HCT116 (cell line): ENCODE results near the gene BLTP3B. TPM values are rescaled to one million over a fixed set of nuclear protein-coding genes. Genes with fewer than 3 reads are reported as not detected.

Experiments
- ATAC-seq: fragments of 200-7000 bp; cut with Tn5 transposase; 2 replicates; pipeline ENCODE4 v1.9.1; 2020; ENCODE audit warnings: mild to moderate bottlenecking, moderate library complexity
- BruUV-seq: library from RNA; stranded (reverse); fragments of 400-500 nt; replicated peaks from 2 replicates; lab custom pipeline; 2021; lab: Mats Ljungman, UMichigan
- CTCF ChIA-PET: fragments of 300-600 bp; sonication (Branson Sonifier 250); formaldehyde crosslinking; loops from one replicate; lab custom pipeline; 2021; ENCODE audit warnings: antibody characterized with exemption; lab: Charles Lee
- POLR2A ChIA-PET: fragments of 300-600, 350-600 bp; sonication (Branson Sonifier 250); formaldehyde crosslinking; loops from one replicate; lab custom pipeline; 2021; ENCODE audit warnings: antibody characterized with exemption; lab: Charles Lee
- RAD21 ChIA-PET, 2 experiments: fragments of 300-600 bp; sonication (Branson Sonifier 250); formaldehyde crosslinking; loops; one replicate each; lab custom pipeline; 2023; ENCODE audit warnings: low total read pairs in 2 of 2; ENCODE audit not compliant: uncharacterized antibody in 2 of 2, unreplicated experiment in 2 of 2, low non-redundant PET in 1 of 2; lab: Charles Lee
- DNase-seq: peaks from one replicate; pipeline ENCODE4 v3.0.0-alpha.2; 2010; ENCODE audit warnings: low read depth, low spot score
- H2AFZ ChIP-seq: fragments of 200-600 bp; shearing (Covaris generic), sonication (generic); 2 replicates; pipeline ENCODE4 v1.6.1; 2017; ENCODE audit warnings: low read depth, mixed run types, mixed read lengths, antibody characterized with exemption, low read length; ENCODE audit not compliant: poor library complexity, severe bottlenecking
- H3K27ac ChIP-seq: 2 replicates; pipeline ENCODE4 v1.5.1; 2012; ENCODE audit warnings: low read depth, low read length
- H3K27me3 ChIP-seq: fragments of 200-600 bp; sonication (generic); 2 replicates; pipeline ENCODE4 v1.6.1; 2016; ENCODE audit warnings: mixed run types, low read length, mixed read lengths; ENCODE audit not compliant: insufficient read depth
- H3K36me3 ChIP-seq, 2 experiments: fragments of 200-500 bp in 1 of 2; fragments of 200-600 bp in 1 of 2; sonication (Bioruptor generic) in 1 of 2; sonication (generic) in 1 of 2; 2 replicates each; pipeline versions ENCODE4 v1.5.1 to v1.6.1; 2014 to 2016; ENCODE audit warnings: low read length in 2 of 2, inconsistent platforms in 1 of 2, mixed read lengths in 1 of 2, mixed run types in 1 of 2; ENCODE audit not compliant: insufficient read depth in 2 of 2, control insufficient read depth in 1 of 2
- H3K4me1 ChIP-seq, 2 experiments: fragments of 200-600 bp in 1 of 2; sonication (generic) in 1 of 2; 2 replicates each; pipeline versions ENCODE4 v1.5.1 to v1.6.1; 2012 to 2017; ENCODE audit warnings: low read length in 2 of 2, inconsistent platforms in 1 of 2, mild to moderate bottlenecking in 1 of 2, mixed read lengths in 1 of 2, mixed run types in 1 of 2, moderate library complexity in 1 of 2; ENCODE audit not compliant: insufficient read depth in 2 of 2, control insufficient read depth in 1 of 2
- H3K4me2 ChIP-seq: fragments of 200-600 bp; sonication (generic); 2 replicates; pipeline ENCODE4 v1.6.1; 2017; ENCODE audit warnings: mixed run types, low read length, mixed read lengths
- H3K4me3 ChIP-seq, 2 experiments: fragments of 200-600 bp in 1 of 2; sonication (generic) in 1 of 2; replicated peaks in 1 of 2; 2 replicates each; pipeline ENCODE4 v1.5.1; 2011 to 2016; ENCODE audit warnings: low read length in 2 of 2, control low read depth in 1 of 2, low read depth in 1 of 2, mild to moderate bottlenecking in 1 of 2, mixed read lengths in 1 of 2, mixed run types in 1 of 2
- H3K79me2 ChIP-seq: fragments of 200-600 bp; sonication (generic); 2 replicates; pipeline ENCODE4 v1.6.1; 2017; ENCODE audit warnings: mild to moderate bottlenecking, mixed run types, low read length, moderate library complexity, mixed read lengths; ENCODE audit not compliant: insufficient read depth
- H3K9ac ChIP-seq: fragments of 200-600 bp; sonication (generic); 2 replicates; pipeline ENCODE4 v1.6.1; 2016; ENCODE audit warnings: low read length, mixed read lengths
- H3K9me2 ChIP-seq: fragments of 200-600 bp; sonication (generic), shearing (Covaris generic); 2 replicates; pipeline ENCODE4 v1.6.1; 2017; ENCODE audit warnings: mixed run types, mild to moderate bottlenecking, moderate library complexity; ENCODE audit not compliant: insufficient read depth
- H3K9me3 ChIP-seq, 2 experiments: fragments of 200-500 bp in 1 of 2; fragments of 200-600 bp in 1 of 2; sonication (Bioruptor generic) in 1 of 2; sonication (generic) in 1 of 2; 2 replicates each; pipeline ENCODE4 v1.6.1; 2014 to 2017; ENCODE audit warnings: low read length in 2 of 2, mixed read lengths in 2 of 2, inconsistent platforms in 1 of 2, low read depth in 1 of 2, mild to moderate bottlenecking in 1 of 2, mixed run types in 1 of 2, moderate library complexity in 1 of 2; ENCODE audit not compliant: control insufficient read depth in 1 of 2, insufficient read depth in 1 of 2
- H4K20me1 ChIP-seq: fragments of 200-600 bp; sonication (generic), shearing (Covaris generic); 2 replicates; pipeline ENCODE4 v1.6.1; 2017; ENCODE audit warnings: mixed run types, mild to moderate bottlenecking, moderate library complexity; ENCODE audit not compliant: insufficient read depth
- ATF3 ChIP-seq: IDR thresholded peaks from 2 replicates; pipeline ENCODE4 v1.6.1; 2012
- CEBPB ChIP-seq: IDR thresholded peaks from 2 replicates; pipeline ENCODE4 v1.6.1; 2012; ENCODE audit warnings: low read depth
- CTCF ChIP-seq, 3 experiments: fragments of 200-600 bp in 1 of 3; sonication (generic) in 1 of 3; IDR thresholded peaks in 2 of 3; conservative IDR thresholded peaks in 1 of 3; 2 replicates each; pipeline ENCODE4 v1.5.1; 2012 to 2017; ENCODE audit warnings: low read depth in 2 of 3, low read length in 2 of 3, antibody characterized with exemption in 1 of 3, borderline replicate concordance in 1 of 3, control low read depth in 1 of 3, mild to moderate bottlenecking in 1 of 3, mixed read lengths in 1 of 3, mixed run types in 1 of 3, moderate library complexity in 1 of 3; ENCODE audit not compliant: insufficient read depth in 1 of 3
- FOSL1 ChIP-seq: IDR thresholded peaks from 2 replicates; pipeline ENCODE4 v1.6.1; 2012; ENCODE audit warnings: low read depth
- JUND ChIP-seq: IDR thresholded peaks from 2 replicates; pipeline ENCODE4 v1.6.1; 2012
- POLR2AphosphoS5 ChIP-seq: IDR thresholded peaks from 2 replicates; pipeline ENCODE4 v1.6.1; 2011; ENCODE audit warnings: mild to moderate bottlenecking, low read depth, low read length, moderate library complexity
- RAD21 ChIP-seq: IDR thresholded peaks from 2 replicates; pipeline ENCODE4 v1.6.1; 2012; ENCODE audit warnings: low read depth, mild to moderate bottlenecking
- SIN3A ChIP-seq: IDR thresholded peaks from 2 replicates; pipeline ENCODE4 v1.6.1; 2012; ENCODE audit warnings: low read depth
- SP1 ChIP-seq: IDR thresholded peaks from 2 replicates; pipeline ENCODE4 v1.6.1; 2012; ENCODE audit warnings: low read depth
- SRF ChIP-seq: IDR thresholded peaks from 2 replicates; pipeline ENCODE4 v1.6.1; 2012; ENCODE audit warnings: low read depth
- ZFX ChIP-seq: fragments of 450-650 bp; IDR thresholded peaks from 2 replicates; pipeline ENCODE4 v1.6.1; 2017
- intact Hi-C: fragments of 100-400 bp; cut with micrococcal nuclease; formaldehyde crosslinking; loops from 2 replicates; pipeline ENCODE4 v1.10.0; 2022
- total RNA-seq: library from RNA; stranded (reverse); gene quantifications from one replicate; pipeline ENCODE4 v1.2.1, GENCODE V29; 2021; ENCODE audit not compliant: unreplicated experiment

Gene BLTP3B
- total RNA-seq, 1 experiment from 2014 or later, result 24.5 TPM

GRCh38 chr12:100151769-100152168, 9.1 kb upstream of the BLTP3B start:
- Histone ChIP-seq H2AFZ (no peak overlapping the region), H3K4me1 (no peaks in the 10 kb centered on the region), H3K27me3 (no peaks in the 10 kb centered on the region), H3K9me3 (no peaks in the 10 kb centered on the region), H3K9ac (no peak overlapping the region), H3K27ac (no peak overlapping the region), H3K4me3 (no peak overlapping the region), H3K36me3 (no peaks in the 10 kb centered on the region), H3K4me2 (no peak overlapping the region), H3K9me2 (no peaks in the 10 kb centered on the region), H4K20me1 (no peaks in the 10 kb centered on the region), H3K79me2 (no peaks in the 10 kb centered on the region)
- ChIA-PET RAD21 (no interaction called here), POLR2A (no interaction called here), CTCF (no interaction called here)
- no TSS peak for BruUV-seq
- intact Hi-C loops, result no loop called here
- TF ChIP-seq RAD21 (no peak), JUND (no peak), SP1 (no peak), SRF (no peak), ZFX (no peak), ATF3 (no peak), CTCF (IDR thresholded peaks at IDR 0.05 in 2 of 3, conservative IDR thresholded peaks at IDR 0.05 in 1 of 3; ENCODE audit: borderline replicate concordance in 1 of 3, insufficient read depth in 1 of 3, low read depth in 2 of 3, low read length in 2 of 3) (no peak), POLR2AphosphoS5 (no peak)
- ATAC-seq (no peak), DNase-seq (no peak)

DNA sequence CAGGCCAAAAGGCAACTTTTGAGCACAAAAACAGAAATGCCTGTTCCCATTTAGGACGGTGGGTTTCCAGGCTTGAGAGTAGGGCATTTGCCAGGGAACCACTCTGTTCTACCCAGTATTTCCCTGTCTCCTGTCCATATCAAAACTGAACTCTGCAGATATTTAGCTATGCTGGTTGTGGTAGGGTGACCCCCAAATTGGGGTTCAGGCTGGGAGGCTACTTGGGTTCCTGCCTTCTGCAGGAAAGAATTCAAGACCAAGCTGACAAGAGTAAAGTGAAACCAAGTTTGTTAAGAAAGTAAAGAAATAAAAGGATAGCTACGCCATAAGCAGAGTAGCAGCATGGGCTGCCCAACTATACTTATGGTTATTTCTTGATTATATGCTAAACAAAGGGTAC, 3.6 kb upstream of the BLTP3B start:
- DNase-seq (no peak), ATAC-seq (no peak)
- H2AFZ ChIP-seq, result no peak overlapping the region
- no peak overlapping the region for H3K9ac ChIP-seq
- BruUV-seq, result no TSS peak
- no peak overlapping the region for H3K27ac ChIP-seq
- no peak overlapping the region for H3K4me3 ChIP-seq
- peaks cover 4 to 16% of the 10 kb centered on the region in 2 experiments; a peak in 3 of 4 replicates for H3K4me1 ChIP-seq
- POLR2A ChIA-PET, result no interaction called here
- no peaks in the 10 kb centered on the region for H3K36me3 ChIP-seq
- H3K27me3 ChIP-seq, result no peaks in the 10 kb centered on the region
- no peaks in the 10 kb centered on the region for H4K20me1 ChIP-seq
- RAD21 ChIA-PET, result no interaction called here
- CTCF ChIA-PET, result interaction anchor here (1.0 kb wide), 1 partner anchor 8 kb away, joined by 4 read pairs; no protein-coding TSS in a partner anchor
- no peaks in the 10 kb centered on the region for H3K9me3 ChIP-seq
- intact Hi-C loops, result no loop called here
- H3K4me2 ChIP-seq, result no peak overlapping the region
- H3K79me2 ChIP-seq, result peaks cover 8% of the 10 kb centered on the region
- TF ChIP-seq FOSL1, result no peak
- TF ChIP-seq ZFX, result no peak
- no peak for TF ChIP-seq SRF
- TF ChIP-seq CTCF (IDR thresholded peaks at IDR 0.05 in 2 of 3, conservative IDR thresholded peaks at IDR 0.05 in 1 of 3; ENCODE audit: borderline replicate concordance in 1 of 3, insufficient read depth in 1 of 3, low read depth in 2 of 3, low read length in 2 of 3), result no peak
- no peak for TF ChIP-seq CEBPB
- no peak for TF ChIP-seq POLR2AphosphoS5
- no peak for TF ChIP-seq SIN3A
- no peaks in the 10 kb centered on the region for H3K9me2 ChIP-seq
